ENCODE measurements around the gene MRPL38.
"Not testable (repeated sequence)": the region's sequence is repeated elsewhere in the genome, so short reads cannot be mapped to it uniquely, and the experiment has no call there.

MRPL38 gene

GRCh38 chr17:75854101-75854748 lies 50.5 kb downstream of the MRPL38 start:
- peak overlapping the region; percentile 76 for H3K27ac ChIP-seq (ENCODE audit: low read length)
- no peak for ATAC-seq (ENCODE audit: insufficient read depth, low read depth)
- H2AFZ ChIP-seq (ENCODE audit: low read depth, low read length): peak overlapping the region; percentile 25; the same call in 1 of the 2 replicates

GRCh38 chr17:75853433-75853832 lies 51.3 kb downstream of the MRPL38 start:
- Histone ChIP-seq H3K36me3 (ENCODE audit: insufficient read depth, low read length) (peaks cover 28% of the 10 kb centered on the region), H3K4me2 (ENCODE audit: insufficient read depth, low read length) (no peak overlapping the region), H3K9ac (ENCODE audit: low read depth, low read length) (no peak overlapping the region), H4K20me1 (ENCODE audit: insufficient read depth, low read length) (peaks cover 5% of the 10 kb centered on the region), H3K4me3 (ENCODE audit: low read depth in 1 of 2, low read length in 2 of 2) (no peak overlapping the region), H3K4me1 (ENCODE audit: insufficient read depth, low read length) (peaks cover 17% of the 10 kb centered on the region), H3K9me3 (ENCODE audit: insufficient read depth, low read length, severe bottlenecking) (no peaks in the 10 kb centered on the region), H3K27ac (ENCODE audit: low read length) (no peak overlapping the region), H2AFZ (ENCODE audit: low read depth, low read length) (no peak overlapping the region), H3K79me2 (ENCODE audit: insufficient read depth, low read length) (peaks cover 31% of the 10 kb centered on the region), H3K27me3 (ENCODE audit: insufficient read depth, low read length, poor library complexity) (no peaks in the 10 kb centered on the region)
- no peak for DNase-seq
- no peak for ATAC-seq (ENCODE audit: insufficient read depth, low read depth)
- TF ChIP-seq CTCF (IDR thresholded peaks at IDR 0.05; ENCODE audit: borderline replicate concordance, extremely low read depth, low read length, poor library complexity, severe bottlenecking): no peak
- no peak for TF ChIP-seq EZH2 (IDR thresholded peaks at IDR 0.05; ENCODE audit: borderline replicate concordance, low read depth, low read length, severe bottlenecking)

More at GRCh38 chr17:75854101-75854748, 50.5 kb downstream of the MRPL38 start:
- H3K27me3 ChIP-seq (ENCODE audit: insufficient read depth, low read length, poor library complexity): no peaks in the 10 kb centered on the region
- H3K9me3 ChIP-seq (ENCODE audit: insufficient read depth, low read length, severe bottlenecking): no peaks in the 10 kb centered on the region
- TF ChIP-seq CTCF (IDR thresholded peaks at IDR 0.05; ENCODE audit: borderline replicate concordance, extremely low read depth, low read length, poor library complexity, severe bottlenecking) (no peak), EZH2 (IDR thresholded peaks at IDR 0.05; ENCODE audit: borderline replicate concordance, low read depth, low read length, severe bottlenecking) (no peak)
- peaks cover 17% of the 10 kb centered on the region for H3K4me1 ChIP-seq (ENCODE audit: insufficient read depth, low read length)
- peak overlapping the region; percentile 86 for H3K4me2 ChIP-seq (ENCODE audit: insufficient read depth, low read length)
- peaks cover 5% of the 10 kb centered on the region for H4K20me1 ChIP-seq (ENCODE audit: insufficient read depth, low read length)
- H3K9ac ChIP-seq (ENCODE audit: low read depth, low read length): peak overlapping the region; percentile 64
- peak overlapping the region; percentile 58 to 64; a peak in 3 of 4 replicates for H3K4me3 ChIP-seq (ENCODE audit: low read depth in 1 of 2, low read length in 2 of 2)
- DNase-seq: no peak
- peaks cover 20% of the 10 kb centered on the region for H3K36me3 ChIP-seq (ENCODE audit: insufficient read depth, low read length)
- H3K79me2 ChIP-seq (ENCODE audit: insufficient read depth, low read length): peaks cover 31% of the 10 kb centered on the region

GRCh38 chr17:75851693-75851991 lies 53.0 kb downstream of the MRPL38 start:
- not testable (repeated sequence) for H2AFZ ChIP-seq (ENCODE audit: low read depth, low read length); H3K27ac ChIP-seq (ENCODE audit: low read length); ATAC-seq (ENCODE audit: insufficient read depth, low read depth); H4K20me1 ChIP-seq (ENCODE audit: insufficient read depth, low read length); DNase-seq; H3K4me3 ChIP-seq (ENCODE audit: low read depth in 1 of 2, low read length in 2 of 2); H3K4me2 ChIP-seq (ENCODE audit: insufficient read depth, low read length); H3K9me3 ChIP-seq (ENCODE audit: insufficient read depth, low read length, severe bottlenecking); H3K27me3 ChIP-seq (ENCODE audit: insufficient read depth, low read length, poor library complexity); H3K9ac ChIP-seq (ENCODE audit: low read depth, low read length)
- Histone ChIP-seq H3K79me2 (ENCODE audit: insufficient read depth, low read length) (peaks cover 31% of the 10 kb centered on the region), H3K4me1 (ENCODE audit: insufficient read depth, low read length) (peaks cover 16% of the 10 kb centered on the region), H3K36me3 (ENCODE audit: insufficient read depth, low read length) (peaks cover 46% of the 10 kb centered on the region)

GRCh38 chr17:75850928-75851692 lies 53.6 kb downstream of the MRPL38 start:
- no peak overlapping the region for H3K9ac ChIP-seq (ENCODE audit: low read depth, low read length)
- ATAC-seq (ENCODE audit: insufficient read depth, low read depth): no peak

More at GRCh38 chr17:75850928-75851692, 53.6 kb downstream of the MRPL38 start:
- H2AFZ ChIP-seq (ENCODE audit: low read depth, low read length): no peak overlapping the region
- peaks cover 5% of the 10 kb centered on the region for H4K20me1 ChIP-seq (ENCODE audit: insufficient read depth, low read length)
- H3K4me2 ChIP-seq (ENCODE audit: insufficient read depth, low read length): no peak overlapping the region
- H3K27me3 ChIP-seq (ENCODE audit: insufficient read depth, low read length, poor library complexity): no peaks in the 10 kb centered on the region
- DNase-seq: no peak
- H3K27ac ChIP-seq (ENCODE audit: low read length): no peak overlapping the region
- peaks cover 25% of the 10 kb centered on the region for H3K79me2 ChIP-seq (ENCODE audit: insufficient read depth, low read length)
- TF ChIP-seq EZH2 (IDR thresholded peaks at IDR 0.05; ENCODE audit: borderline replicate concordance, low read depth, low read length, severe bottlenecking): no peak
- TF ChIP-seq CTCF (IDR thresholded peaks at IDR 0.05; ENCODE audit: borderline replicate concordance, extremely low read depth, low read length, poor library complexity, severe bottlenecking): no peak
- H3K9me3 ChIP-seq (ENCODE audit: insufficient read depth, low read length, severe bottlenecking): no peaks in the 10 kb centered on the region
- peaks cover 48% of the 10 kb centered on the region for H3K36me3 ChIP-seq (ENCODE audit: insufficient read depth, low read length)
- no peak overlapping the region for H3K4me3 ChIP-seq (ENCODE audit: low read depth in 1 of 2, low read length in 2 of 2)
- peaks cover 11% of the 10 kb centered on the region for H3K4me1 ChIP-seq (ENCODE audit: insufficient read depth, low read length)

Data from DND-41 (cell line).